HT1080 (cell line): Measurements from ENCODE around the gene FOS. TPM values are rescaled to one million over a fixed set of nuclear protein-coding genes. Genes with fewer than 3 reads are reported as not detected.
A peak's percentile ranks its signal among the peaks of the same experiment; 100 is the strongest.
"Not testable (repeated sequence)": the region's sequence is repeated elsewhere in the genome, so short reads cannot be mapped to it uniquely, and the experiment has no call there.

ENCODE experiments used
- DNase-seq: peaks from one replicate; pipeline ENCODE4 v3.0.0-alpha.2; 2015; ENCODE audit warnings: low read depth
- total RNA-seq: library from RNA; depleted of rRNA; stranded (reverse); fragments of >200 nt; shearing (Covaris generic); gene quantifications from 2 replicates; pipeline ENCODE4 v1.2.3, GENCODE V29; 2014

FOS gene
- total RNA-seq, 1 experiment from 2014 or later: 3.2 TPM

DNA sequence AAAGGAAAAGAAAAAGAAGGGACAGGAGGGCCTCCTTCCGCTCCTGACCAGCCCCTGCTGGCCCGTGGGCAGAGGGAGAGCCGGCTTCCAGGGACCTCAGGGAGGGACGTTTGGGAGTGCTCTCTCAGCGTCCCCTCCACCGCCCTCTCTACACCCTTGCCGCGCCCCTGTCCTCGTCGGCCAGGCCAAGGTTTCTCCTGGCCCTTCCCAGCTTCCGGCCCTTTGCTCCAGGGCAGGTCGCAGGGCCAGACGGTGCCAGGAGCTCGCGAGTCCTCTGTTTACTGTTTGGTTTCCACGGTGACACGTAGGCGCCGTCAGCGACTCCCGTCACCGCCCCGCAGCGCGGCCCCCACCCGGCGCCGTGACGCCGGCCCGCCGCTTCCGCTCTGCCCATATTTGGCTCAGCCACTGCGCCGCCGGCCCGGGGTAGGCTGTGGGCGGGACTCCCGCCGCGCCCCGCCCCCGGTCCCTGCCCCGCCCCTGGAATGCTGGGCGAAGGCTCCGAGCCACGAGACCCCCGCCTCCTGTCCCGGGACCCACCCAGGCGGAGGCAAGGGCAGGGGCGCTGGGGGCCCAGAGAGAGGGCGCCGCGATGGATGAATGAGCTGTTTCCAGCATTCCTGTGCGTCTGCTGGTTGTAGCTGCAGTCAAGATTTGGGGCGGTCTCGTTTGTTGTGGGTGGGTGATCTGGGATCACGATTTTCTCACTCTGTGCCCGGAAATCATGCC is 15.5 kb downstream of the FOS start:
- DNase-seq: peak; percentile 93

DNA sequence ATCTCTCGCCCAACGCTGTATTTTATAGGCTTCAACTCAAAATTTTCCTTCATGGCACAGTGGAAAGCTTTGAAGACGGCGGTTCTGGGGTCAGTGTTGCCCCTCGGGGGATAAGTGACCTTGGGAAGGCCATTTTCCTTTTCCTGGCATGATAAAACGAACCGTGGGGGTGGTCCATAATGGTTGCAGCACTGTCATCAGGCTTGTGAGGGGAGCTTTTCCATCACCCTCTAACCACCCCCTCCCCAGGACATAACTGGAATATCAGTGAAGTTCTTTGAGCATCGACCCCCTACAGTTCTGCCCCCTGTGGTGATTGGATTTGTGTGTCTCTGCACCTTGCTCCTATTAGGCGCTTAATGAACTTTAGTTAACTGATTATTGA is 16.0 kb downstream of the FOS start:
- no peak for DNase-seq

DNA sequence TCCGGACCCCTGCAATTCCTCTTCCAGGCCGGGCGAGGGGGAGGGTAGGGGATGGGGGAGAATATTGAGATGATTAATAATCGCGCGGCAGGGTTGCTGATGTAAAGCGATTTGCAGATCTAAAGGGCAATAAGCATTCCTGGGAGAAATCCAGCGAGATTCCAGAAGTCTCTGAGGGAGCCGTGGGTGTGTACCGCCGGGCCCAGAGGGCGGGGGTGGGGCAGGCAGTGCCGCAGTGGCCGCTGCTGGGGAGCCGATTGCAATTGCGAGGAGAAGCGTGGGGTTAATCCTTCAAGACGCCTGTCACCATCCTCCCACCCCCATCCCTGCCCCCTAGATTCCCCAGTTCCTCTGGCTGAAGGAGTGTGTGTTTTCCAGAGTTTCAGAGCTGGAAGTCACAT is 16.4 kb downstream of the FOS start:
- DNase-seq: peak; percentile 32

DNA sequence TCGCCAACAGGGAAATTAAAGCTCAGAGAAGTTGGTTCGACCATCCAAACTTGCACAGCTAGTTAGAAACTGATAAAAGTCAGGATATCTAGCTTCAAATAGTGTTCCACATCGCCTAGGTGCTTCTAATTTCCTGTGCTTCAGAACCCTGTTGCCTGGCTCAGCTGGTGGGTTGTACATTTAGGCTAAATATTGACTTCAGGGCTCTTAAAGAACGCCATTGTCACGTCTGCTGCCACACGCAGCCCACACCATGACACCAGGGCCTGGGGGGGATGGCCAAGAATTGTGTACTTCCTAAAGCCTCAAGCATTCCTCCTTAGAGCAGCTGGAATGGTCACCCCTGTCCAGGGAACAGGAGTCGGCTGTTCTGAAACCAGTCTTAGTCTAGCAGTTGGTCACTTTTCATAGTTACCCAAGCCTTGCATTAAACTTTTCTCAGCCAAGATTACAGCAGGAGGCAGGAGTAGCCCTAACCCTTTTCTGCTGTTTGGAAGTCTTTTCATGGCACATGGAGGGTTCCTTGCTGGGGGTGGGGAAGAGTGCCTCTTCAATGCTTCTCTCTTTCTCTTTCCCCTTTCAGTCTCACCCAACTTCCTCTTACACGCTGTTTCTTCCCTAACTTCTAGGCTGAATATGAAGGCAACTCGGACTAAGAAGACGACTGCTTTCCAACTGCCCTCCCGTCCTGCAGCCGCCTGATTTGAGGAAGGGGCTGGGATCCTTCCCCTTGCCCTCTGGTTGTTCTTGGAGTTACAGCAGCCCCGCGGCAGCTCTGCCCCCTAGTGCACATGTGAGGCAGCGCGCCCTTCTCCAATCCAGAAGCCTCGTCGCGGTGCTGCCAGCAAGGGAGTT is 17.1 kb downstream of the FOS start:
- peak; percentile 70 for DNase-seq

DNA sequence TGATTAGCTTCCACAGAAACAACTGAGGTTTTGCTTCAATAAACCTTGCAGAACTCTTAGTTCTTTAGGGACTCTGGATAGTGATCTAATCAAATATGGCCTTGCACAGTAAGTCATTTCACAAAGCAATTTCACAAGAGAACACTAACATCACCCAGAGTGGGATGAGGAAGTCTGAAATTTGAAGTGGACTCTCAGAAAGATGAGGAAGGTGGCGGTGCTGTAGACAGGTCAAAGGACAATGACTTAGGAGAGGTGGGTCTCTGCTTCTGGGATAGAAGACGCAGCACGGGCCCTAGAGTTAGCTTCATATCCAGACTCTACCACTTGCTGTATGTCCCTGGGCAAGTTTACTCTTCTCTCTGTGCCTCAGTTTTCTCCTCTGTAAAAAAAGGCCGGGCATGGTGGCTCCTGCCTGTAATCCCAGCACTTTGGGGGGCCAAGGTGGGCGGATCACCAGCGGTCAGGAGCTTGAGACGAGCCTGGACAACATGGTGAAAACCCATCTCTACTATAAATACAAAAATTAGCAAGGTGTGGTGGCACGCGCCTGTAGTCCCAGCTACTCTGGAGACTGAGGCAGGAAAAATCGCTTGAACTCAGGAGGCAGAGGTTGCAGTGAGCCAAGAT is 18.9 kb downstream of the FOS start:
- no peak for DNase-seq

DNA sequence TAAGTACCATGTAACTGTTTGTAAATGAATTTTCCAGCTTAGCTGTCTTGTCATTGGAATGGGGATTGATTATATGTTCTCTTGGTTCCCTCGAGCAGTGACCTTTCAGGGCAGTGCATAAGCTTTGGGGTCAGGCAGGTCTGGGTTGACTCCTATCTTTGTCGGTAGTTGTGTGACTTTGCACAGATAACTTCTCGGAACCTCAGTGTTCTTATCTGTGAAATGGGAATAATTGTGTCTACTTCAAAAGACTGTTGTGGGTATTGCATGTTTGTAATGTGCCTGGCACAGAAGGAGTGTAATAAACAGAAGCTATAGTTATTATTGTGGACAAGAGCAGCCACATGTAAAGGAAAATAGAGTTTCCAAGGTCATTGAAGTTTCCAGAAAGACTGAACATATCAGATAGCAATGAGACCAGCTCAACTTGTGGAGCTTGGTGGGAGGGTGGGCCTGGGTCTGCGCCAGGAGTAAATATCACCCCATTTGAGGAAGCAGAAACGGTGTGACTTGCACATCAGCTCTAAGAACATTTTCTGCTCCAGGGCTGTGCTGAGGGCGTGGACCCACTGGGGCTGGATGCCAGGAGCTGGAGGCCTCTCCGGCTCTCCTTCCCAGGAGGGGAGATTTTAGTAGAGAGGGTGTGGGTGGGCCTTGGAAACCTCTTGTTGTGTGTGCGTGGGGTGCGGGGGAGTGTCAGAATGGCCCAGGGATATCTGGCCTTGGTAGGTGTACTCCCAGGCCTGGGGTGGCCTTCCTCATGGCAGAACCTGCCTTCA is 19.7 kb downstream of the FOS start:
- no peak for DNase-seq

DNA sequence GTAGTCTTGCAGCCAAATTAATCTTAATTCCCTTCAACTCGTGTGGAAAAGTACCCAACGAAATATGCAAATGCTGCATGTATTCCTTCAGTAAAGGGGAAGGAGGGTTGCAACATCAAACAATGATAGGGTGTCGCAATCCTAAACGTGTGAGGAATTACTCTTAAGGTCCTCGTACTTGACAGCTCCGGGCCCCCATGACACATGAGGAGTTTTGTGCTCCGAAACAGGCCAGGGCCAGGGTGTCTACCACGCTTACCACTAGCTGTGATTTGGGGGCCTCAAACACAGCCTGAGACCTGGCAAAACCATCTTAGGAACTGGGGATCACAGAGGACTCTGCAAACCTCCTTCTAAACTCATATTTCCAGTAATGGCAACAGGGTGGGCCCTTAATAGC is 20.4 kb downstream of the FOS start:
- no peak for DNase-seq

DNA sequence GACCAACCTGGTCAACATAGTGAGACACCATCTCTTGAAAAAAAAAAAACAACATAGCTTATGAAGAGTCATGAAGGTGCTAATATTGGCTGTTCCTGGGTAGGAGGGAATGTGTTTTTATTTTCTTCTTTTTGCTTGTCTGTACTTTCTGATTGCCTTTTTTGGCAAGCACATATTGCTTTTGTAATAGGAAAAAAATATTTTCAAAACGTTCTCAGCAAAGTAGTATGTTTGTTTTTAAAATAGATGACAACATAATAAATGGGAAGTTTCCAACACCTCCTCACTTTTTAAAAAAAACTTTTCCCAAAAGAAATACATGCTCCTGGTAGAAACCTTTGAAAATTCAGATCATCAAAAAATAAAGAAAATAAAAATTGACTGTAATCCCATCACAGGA is 20.9 kb downstream of the FOS start:
- DNase-seq: no peak

DNA sequence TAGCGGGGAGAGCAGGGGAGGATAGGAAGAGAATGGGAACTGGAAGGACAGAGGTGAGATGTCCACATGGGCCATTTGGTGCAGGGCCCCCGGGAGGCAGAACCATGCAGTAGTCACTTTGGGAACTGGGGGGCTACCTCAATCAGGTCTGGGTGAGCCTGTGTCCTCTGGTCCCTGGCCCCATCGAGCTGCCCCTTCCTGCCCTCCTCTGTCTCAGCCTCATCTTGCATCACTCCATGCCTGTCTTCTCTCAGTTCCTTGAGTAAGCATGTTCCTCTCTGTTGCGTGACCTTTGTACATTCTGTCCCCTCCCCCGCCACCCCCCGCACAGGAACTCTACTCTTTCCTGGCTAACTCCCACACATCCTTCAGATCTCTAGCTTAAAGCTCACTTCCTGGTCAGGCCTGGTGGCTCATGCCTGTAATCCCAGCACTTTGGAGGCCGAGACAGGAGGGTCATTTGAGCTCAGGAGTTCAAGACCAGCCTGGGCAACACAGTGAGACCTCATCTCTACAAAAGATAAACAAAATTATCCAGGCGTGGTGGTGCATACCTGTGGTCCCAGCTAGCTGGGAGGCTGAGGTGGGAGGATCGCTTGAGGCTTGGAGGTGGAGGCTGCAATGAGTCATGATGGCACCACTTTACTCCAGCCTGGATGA is 23.2 kb downstream of the FOS start:
- DNase-seq: peak; percentile 42

DNA sequence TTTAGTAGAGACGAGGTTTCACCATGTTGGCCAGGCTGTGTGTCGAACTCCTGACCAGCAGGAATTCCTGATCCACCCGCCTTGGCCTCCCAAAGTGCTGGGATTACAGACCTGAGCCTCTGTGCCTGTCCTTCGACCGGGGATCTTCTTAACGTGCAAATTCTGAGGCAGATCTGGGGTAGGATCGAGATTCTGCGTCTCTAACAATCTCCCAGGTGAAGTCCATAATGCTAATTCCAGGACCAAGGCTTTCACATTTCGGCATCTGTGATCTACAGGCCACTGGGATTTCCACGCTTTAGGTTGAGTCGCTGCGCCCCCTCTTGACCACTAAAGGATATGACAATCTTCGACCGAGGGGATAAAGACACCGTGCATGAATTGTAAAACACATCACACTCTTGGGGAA is 24.8 kb downstream of the FOS start:
- peak; percentile 64 for DNase-seq

DNA sequence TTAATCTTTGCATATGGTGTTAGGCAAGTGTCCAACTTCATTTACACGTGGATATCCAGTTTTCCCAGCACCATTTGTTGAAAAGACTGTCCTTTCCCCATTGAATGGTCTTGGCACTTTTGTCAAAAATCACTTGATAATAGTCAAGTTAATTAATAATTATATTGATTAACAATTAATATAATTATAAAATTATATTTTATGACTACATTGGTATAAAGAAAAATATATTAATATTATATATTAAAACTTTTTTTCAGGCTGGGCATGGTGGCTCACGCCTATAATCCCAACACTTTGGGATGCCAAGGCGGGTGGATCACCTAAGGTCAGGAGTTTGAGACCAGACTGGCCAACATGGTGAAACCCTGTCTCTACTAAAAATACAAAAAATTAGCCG is 27.8 kb downstream of the FOS start:
- not testable (repeated sequence) for DNase-seq

DNA sequence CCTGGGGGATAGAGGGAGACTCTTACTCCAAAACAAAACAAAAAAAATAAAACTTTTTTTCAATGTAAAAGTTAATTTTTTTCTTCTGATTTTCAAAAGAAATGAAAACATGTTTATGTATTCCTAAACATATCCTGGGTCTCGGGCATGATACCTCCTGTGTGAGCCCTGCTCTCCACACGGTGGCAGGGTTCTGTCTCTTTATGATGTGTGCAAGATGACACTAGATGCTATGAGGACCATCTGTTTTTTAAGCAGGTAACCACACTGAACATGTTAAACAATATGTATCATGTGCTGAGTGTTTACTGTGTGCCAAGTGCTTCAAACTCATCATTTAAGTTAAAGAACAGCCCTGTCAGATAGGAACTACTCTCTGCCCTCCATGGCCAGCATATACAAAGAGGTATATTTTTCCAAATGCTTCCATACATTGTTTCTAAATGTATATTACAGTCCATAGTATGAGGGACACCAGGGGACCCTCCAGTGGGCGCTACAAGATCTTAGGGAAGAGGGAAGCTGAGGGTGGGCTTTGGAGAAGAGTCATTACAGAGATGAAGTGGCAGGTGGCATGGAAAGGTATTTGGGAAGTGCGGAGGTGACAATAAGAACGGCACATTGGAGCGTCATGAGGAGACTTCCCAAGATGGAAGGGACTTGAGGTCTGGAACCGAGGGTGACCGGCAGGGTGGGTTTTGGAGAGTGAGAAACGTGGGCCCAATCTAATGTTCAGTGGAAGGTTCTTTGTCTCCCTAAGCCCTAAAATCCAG is 28.5 kb downstream of the FOS start:
- peak; percentile 27 for DNase-seq

DNA sequence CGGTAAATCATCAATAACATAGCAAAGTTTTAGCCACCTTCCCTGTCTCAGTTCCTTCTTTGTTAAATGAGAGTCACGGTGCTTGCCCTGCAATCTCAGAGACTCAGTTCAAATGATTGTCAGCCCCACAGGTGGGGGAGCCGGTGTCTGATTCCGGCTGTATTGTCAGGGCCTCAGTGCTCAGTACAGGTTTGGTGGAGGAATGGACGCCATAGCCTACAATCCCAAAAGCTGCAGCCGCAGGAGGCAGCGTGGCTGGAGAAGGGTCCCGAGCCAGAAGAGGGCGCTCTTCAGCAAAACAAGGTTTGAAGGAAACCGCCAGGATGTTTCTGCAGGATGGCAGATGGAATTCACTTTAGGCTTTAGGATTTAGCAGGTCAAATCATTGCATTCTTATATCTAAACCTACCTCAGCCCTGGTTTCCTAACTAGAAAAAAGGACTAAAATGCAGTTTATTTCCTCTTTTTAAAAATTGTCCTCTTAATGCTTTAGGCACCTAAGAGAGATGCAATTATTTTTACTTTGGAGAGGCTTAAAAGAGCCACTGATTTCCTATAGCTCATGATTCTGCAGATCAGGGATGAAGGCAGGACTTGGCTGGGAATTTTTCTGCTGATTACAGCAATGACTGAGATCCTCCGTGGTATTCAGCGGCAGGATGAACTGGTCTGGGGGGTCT is 29.2 kb downstream of the FOS start:
- DNase-seq: peak; percentile 72

DNA sequence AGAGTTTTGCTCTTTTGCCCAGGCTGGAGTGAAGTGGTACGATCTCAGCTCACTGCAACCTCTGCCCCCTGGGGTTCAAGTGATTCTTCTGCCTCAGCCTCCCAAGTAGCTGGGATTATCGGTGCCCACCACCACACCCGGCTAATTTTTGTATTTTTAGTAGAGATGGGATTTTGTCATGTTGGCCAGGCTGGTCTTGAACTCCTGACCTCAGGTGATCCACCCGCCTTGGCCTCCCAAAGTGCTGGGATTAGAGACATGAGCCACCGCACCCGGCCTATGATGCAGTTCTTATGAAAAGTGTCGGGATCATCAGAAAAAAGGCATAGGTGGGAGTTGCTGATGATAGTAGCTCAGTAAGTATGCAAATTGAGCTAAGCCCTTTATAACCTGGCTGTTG is 30.4 kb downstream of the FOS start:
- not testable (repeated sequence) for DNase-seq

DNA sequence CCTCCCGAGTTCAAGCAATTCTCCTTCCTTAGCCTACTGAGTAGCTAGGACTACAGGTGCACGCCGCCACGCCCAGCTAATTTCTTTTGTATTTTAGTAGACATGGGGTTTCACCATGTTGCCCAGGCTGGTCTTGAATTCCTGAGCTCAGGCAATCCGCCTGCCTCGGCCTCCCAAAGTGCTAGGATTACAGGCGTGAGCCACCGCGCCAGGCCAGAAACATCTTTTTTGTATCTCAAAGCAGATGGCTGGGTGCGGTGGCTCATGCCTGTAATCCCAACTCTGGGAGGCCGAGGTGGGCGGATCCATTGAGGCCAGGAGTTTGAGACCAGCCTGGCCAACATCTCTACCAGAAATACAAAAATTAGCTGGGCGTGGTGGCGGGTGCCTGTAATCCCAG is 30.9 kb downstream of the FOS start:
- not testable (repeated sequence) for DNase-seq

DNA sequence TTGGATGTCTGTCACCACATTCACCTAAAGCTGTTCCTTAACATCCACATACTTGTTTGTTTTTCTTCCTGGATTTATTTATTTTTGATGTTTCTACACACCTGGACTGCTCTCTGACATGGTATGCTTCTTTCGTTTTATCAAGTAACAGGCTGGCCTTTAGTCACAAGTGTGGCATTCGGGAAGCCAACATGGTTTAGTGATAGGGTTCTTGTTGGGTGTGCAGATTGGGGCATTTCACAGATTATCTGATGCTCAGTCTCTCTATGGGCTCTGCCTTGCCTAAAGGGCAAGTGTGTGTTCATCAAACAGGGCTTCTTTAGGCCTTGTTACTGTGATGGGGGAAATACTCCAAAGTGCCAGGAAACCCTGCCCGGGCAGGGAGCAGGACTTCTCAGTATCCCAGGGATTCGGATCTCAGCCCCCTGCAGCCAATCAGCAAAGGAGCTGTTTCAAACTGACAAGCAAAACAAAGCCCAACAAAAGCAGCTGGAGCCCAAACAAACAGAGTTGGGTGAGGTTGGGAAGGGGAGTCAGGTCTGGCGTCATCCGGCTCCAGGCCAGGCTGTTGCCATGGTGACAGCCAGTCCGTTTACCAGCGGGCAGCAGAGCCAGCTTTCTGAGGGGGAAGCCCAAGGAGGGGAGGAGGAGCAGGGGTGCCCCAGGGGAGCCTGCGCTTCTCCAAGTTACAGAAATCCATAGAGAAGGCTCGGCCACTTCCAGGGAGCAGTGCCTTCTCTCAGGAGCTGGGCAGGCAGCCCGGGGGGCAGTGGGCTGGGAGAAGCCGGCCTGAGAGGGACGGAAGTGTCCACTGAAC is 31.9 kb downstream of the FOS start:
- peak; percentile 76 for DNase-seq

DNA sequence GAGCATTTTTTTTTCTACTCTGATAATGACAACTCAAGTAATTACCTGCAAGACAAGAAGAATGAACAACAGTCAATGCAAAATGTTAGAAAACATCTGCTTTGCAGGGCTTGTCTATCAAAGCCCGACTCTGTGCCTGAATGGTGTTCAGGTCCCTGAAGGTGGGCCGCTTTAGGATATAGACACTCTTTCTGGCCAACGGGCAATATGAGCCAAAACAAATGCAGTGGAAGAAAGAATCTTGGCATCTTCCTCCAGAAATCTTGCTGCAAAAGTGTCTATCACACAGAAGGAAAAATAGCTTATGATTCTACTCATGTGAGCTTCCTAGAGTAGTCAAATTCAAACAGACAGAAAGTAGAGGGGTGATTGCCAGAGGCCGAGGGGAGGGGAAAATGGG is 32.7 kb downstream of the FOS start:
- no peak for DNase-seq

DNA sequence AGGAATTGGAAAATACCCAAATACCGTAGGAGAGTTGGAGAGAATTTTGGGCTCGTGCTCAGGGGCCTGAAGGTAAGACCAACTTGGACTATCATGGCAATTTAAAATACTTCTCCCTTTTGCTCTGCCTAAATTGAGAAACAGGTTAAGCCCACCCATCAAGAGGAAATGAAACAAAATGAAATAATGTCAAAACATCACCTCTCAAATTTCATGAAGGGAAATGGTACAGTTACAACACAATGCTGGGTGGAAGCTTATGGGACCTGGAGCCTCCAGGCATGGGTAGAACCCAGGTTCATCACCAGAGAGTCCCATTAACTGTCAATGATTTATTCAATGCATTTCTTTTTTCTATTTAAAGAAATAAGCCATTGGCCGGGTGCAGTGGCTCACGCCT is 33.7 kb downstream of the FOS start:
- DNase-seq: no peak

DNA sequence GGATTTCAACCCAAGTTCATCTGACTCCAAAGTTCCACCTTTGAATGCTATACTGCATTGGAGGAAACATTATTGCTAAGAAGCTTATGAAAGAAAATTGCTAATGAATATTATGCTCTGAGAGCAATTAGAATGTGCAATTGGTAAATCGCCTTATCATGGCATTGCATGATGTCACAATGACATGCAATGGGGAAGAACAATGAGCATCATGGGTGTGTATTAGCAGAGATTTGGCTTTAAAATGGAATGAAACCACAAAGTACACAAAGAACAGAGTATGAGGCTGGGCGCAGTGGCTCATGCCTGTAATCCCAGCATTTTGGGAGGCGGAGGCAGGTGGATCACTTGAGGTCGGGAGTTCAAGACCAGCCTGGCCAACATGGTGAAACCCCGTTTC is 34.7 kb downstream of the FOS start:
- no peak for DNase-seq
